T-helper 2 cell treated with Interferon-gamma antibody and Interleukin-4, amounts not matched to agents 100 ng/mL and 5 ng/mL, for 36 hours (primary cell): ENCODE results near the gene IQCE. TPM values are rescaled to one million over a fixed set of nuclear protein-coding genes. Genes with fewer than 3 reads are reported as not detected.

Experiments
- intact Hi-C: fragments of 100-400 bp; cut with micrococcal nuclease; formaldehyde crosslinking; loops from one replicate; pipeline ENCODE4 v1.15.1; 2023
- total RNA-seq: library from RNA; stranded (reverse); gene quantifications from 2 replicates; pipeline ENCODE4 v1.2.3, GENCODE V29; 2022

Gene IQCE
- total RNA-seq, 1 donor from 2014 or later: 12.2 TPM

- intact Hi-C loops: no loop called here
Measured at GRCh38 chr7:2641406-2642393, 82.9 kb downstream of the IQCE start.

- intact Hi-C loops: no loop called here
Measured at GRCh38 chr7:2643386-2644219, 84.8 kb downstream of the IQCE start.

GRCh38 chr7:2644220-2644561 lies 85.4 kb downstream of the IQCE start:
- intact Hi-C loops: no loop called here

- intact Hi-C loops: no loop called here
Measured at GRCh38 chr7:2644562-2645273, 85.9 kb downstream of the IQCE start.

- intact Hi-C loops: no loop called here
Measured at GRCh38 chr7:2645274-2645868, 86.6 kb downstream of the IQCE start.

GRCh38 chr7:2646336-2646679 lies 87.5 kb downstream of the IQCE start:
- intact Hi-C loops: no loop called here

- intact Hi-C loops: no loop called here
Measured at GRCh38 chr7:2646680-2647571, 88.1 kb downstream of the IQCE start.

- intact Hi-C loops: no loop called here
Measured at GRCh38 chr7:2647594-2648172, 88.9 kb downstream of the IQCE start.

GRCh38 chr7:2649139-2649838 lies 90.5 kb downstream of the IQCE start:
- intact Hi-C loops: no loop called here

- intact Hi-C loops: no loop called here
Measured at GRCh38 chr7:2649991-2650390, 91.2 kb downstream of the IQCE start.

- intact Hi-C loops: no loop called here
Measured at GRCh38 chr7:2650451-2650850, 91.7 kb downstream of the IQCE start.

- intact Hi-C loops: no loop called here
Measured at GRCh38 chr7:2651336-2651735, 92.6 kb downstream of the IQCE start.

GRCh38 chr7:2651847-2652735 lies 93.3 kb downstream of the IQCE start:
- intact Hi-C loops: no loop called here

GRCh38 chr7:2652736-2653060 lies 93.9 kb downstream of the IQCE start:
- intact Hi-C loops: no loop called here

GRCh38 chr7:2654059-2654458 lies 95.3 kb downstream of the IQCE start:
- intact Hi-C loops: no loop called here

- intact Hi-C loops: no loop called here
Measured at GRCh38 chr7:2655870-2656614, 97.3 kb downstream of the IQCE start.

- intact Hi-C loops: no loop called here
Measured at GRCh38 chr7:2657208-2657607, 98.4 kb downstream of the IQCE start.
